ENCODE data around the gene ETFDH.

DNA sequence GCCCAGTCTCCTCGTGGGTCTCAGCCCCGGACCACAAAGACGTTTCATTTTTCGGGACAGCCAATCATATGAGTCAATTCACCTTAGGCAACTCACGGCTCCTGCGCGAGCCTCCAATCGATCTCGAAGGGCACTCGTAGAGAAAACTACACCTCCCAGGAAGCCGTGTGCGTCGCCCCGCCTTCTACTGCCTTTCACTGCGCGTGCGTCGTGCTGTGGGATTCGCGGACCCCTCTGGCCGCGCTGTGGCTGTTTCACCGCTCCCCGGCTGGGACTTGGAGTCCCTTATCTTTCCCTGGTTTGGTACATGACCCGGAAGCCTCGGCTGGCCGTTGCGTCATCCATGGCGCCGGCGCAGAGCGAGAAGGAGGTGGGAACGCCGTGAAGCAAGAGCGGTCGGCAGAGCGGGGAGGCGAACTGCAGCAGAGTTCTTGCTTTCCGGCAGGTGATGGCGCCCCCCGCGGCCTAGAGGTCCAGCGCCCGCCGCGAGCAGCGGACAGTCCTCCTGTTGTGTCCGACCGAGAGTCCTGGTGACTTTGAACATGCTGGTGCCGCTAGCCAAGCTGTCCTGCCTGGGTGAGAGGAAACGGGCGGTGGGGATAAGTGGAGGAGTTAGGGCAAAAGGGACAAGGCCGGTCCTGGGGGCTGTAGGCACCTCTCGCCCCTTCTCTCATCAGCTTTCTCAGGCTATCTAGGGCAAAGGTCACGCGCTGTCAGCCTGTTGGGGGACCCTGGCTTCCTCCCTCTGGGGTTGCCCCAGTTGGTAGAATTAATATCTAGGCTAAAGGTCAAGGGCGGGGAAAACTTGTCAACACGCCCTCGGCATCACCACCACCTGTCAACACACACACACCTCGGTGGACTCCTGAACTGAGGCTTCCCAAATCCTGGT, at the start of gene ETFDH:
- TF ChIP-seq, protein P1, sequence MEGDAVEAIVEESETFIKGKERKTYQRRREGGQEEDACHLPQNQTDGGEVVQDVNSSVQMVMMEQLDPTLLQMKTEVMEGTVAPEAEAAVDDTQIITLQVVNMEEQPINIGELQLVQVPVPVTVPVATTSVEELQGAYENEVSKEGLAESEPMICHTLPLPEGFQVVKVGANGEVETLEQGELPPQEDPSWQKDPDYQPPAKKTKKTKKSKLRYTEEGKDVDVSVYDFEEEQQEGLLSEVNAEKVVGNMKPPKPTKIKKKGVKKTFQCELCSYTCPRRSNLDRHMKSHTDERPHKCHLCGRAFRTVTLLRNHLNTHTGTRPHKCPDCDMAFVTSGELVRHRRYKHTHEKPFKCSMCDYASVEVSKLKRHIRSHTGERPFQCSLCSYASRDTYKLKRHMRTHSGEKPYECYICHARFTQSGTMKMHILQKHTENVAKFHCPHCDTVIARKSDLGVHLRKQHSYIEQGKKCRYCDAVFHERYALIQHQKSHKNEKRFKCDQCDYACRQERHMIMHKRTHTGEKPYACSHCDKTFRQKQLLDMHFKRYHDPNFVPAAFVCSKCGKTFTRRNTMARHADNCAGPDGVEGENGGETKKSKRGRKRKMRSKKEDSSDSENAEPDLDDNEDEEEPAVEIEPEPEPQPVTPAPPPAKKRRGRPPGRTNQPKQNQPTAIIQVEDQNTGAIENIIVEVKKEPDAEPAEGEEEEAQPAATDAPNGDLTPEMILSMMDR (IDR thresholded peaks at IDR 0.05) = peak; percentile 60 to 79 (median 78)
- peak; percentile 44 for TF ChIP-seq EP300 (IDR thresholded peaks at IDR 0.05)
